Activated CD4-positive, CD25-positive, alpha-beta regulatory T cell treated with anti-CD3 and anti-CD28 coated beads, Interleukin-2, amount 50 U/mL, for 24 hours (primary cell): ENCODE data around the gene ESF1.
A peak's percentile ranks its signal among the peaks of the same experiment; 100 is the strongest.
"Not testable (repeated sequence)": the region's sequence is repeated elsewhere in the genome, so short reads cannot be mapped to it uniquely, and the experiment has no call there.

ENCODE experiments used
- ATAC-seq, 2 donors: fragments of 150-1000 bp; cut with Tn5 transposase; one replicate each; pipeline ENCODE4 v1.10.0; 2021; ENCODE audit warnings: mild to moderate bottlenecking in 1 of 2, moderate library complexity in 1 of 2

Gene ESF1

GRCh38 chr20:13788167-13788834, 3.6 kb upstream of the ESF1 start:
- peak in 1 of 2 donors; percentile 32 for ATAC-seq

GRCh38 chr20:13786143-13786828, 1.6 kb upstream of the ESF1 start:
- ATAC-seq = no peak

- ATAC-seq = peak; percentile 1 to 4
Measured at GRCh38 chr20:13784271-13784892, 337 bp downstream of the ESF1 start.

GRCh38 chr20:13783528-13783927, 1.2 kb downstream of the ESF1 start:
- no peak for ATAC-seq

GRCh38 chr20:13778827-13779226, 5.9 kb downstream of the ESF1 start:
- no peak for ATAC-seq

- peak; percentile 96 to 97 for ATAC-seq
Measured at GRCh38 chr20:13777171-13777601, 7.5 kb downstream of the ESF1 start.

GRCh38 chr20:13775867-13776266, 8.9 kb downstream of the ESF1 start:
- ATAC-seq = no peak

- ATAC-seq = no peak
Measured at GRCh38 chr20:13772529-13772928, 12.2 kb downstream of the ESF1 start.

GRCh38 chr20:13771853-13772453, 12.8 kb downstream of the ESF1 start:
- no peak for ATAC-seq

- no peak for ATAC-seq
Measured at GRCh38 chr20:13770141-13770540, 14.6 kb downstream of the ESF1 start.

GRCh38 chr20:13765868-13766416, 18.8 kb downstream of the ESF1 start:
- no peak for ATAC-seq

GRCh38 chr20:13765299-13765698, 19.4 kb downstream of the ESF1 start:
- no peak for ATAC-seq

- not testable (repeated sequence) for ATAC-seq
Measured at GRCh38 chr20:13760451-13760946, 24.2 kb downstream of the ESF1 start.

- no peak for ATAC-seq
Measured at GRCh38 chr20:13758884-13759283, 25.8 kb downstream of the ESF1 start.

GRCh38 chr20:13756551-13756950, 28.2 kb downstream of the ESF1 start:
- no peak for ATAC-seq

- ATAC-seq = no peak
Measured at GRCh38 chr20:13755809-13756208, 28.9 kb downstream of the ESF1 start.

- no peak for ATAC-seq
Measured at GRCh38 chr20:13753436-13754036, 31.2 kb downstream of the ESF1 start.

GRCh38 chr20:13749811-13750210, 34.9 kb downstream of the ESF1 start:
- ATAC-seq = no peak

GRCh38 chr20:13745784-13746183, 38.9 kb downstream of the ESF1 start:
- ATAC-seq = no peak

GRCh38 chr20:13744352-13744751, 40.4 kb downstream of the ESF1 start:
- ATAC-seq = no peak

GRCh38 chr20:13741879-13742278, 42.8 kb downstream of the ESF1 start:
- peak; percentile 47 to 64 for ATAC-seq
